GM12872 (cell line): Measurements from ENCODE around the gene BUB3.

Source experiments
- TF ChIP-seq, protein P1 (sequence below): IDR thresholded peaks from 3 replicates; pipeline ENCODE4 v1.5.1; 2011; ENCODE audit warnings: low read depth, mild to moderate bottlenecking, low read length, moderate library complexity; ENCODE audit not compliant: insufficient read depth

The BUB3 gene, protein sequence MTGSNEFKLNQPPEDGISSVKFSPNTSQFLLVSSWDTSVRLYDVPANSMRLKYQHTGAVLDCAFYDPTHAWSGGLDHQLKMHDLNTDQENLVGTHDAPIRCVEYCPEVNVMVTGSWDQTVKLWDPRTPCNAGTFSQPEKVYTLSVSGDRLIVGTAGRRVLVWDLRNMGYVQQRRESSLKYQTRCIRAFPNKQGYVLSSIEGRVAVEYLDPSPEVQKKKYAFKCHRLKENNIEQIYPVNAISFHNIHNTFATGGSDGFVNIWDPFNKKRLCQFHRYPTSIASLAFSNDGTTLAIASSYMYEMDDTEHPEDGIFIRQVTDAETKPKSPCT

DNA sequence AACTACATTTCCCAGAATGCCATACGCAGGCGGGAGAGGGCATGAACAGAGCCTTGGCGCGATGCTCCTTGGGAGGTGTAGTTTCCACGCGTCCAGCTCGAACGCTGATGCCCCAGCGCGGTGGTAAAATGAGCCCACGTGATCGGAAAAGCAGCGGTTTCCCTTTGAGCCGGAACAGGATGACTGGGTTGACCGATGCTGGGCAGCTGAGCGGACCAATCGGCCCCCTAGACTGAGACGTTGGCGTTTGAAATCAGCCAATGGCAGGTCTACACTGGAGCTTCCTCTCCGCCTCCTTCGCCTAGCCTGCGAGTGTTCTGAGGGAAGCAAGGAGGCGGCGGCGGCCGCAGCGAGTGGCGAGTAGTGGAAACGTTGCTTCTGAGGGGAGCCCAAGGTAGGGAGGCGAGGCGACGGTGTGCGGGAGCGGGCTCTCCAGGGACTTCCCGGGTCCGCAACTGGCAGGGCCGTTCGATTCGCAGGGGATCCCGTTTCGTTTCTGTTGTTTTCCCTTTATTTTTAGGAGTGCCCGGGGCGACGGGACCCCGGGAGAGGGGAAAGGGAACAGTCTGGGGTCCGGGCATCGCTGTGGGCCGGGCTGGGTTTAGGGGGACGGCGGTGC is at the start of gene BUB3:
Gene BUB3, plus strand, starts transcription at position 311 of the 619 bp plus-strand sequence. CDS start 516 bp downstream, outside the sequence.
- TF ChIP-seq, protein P1, sequence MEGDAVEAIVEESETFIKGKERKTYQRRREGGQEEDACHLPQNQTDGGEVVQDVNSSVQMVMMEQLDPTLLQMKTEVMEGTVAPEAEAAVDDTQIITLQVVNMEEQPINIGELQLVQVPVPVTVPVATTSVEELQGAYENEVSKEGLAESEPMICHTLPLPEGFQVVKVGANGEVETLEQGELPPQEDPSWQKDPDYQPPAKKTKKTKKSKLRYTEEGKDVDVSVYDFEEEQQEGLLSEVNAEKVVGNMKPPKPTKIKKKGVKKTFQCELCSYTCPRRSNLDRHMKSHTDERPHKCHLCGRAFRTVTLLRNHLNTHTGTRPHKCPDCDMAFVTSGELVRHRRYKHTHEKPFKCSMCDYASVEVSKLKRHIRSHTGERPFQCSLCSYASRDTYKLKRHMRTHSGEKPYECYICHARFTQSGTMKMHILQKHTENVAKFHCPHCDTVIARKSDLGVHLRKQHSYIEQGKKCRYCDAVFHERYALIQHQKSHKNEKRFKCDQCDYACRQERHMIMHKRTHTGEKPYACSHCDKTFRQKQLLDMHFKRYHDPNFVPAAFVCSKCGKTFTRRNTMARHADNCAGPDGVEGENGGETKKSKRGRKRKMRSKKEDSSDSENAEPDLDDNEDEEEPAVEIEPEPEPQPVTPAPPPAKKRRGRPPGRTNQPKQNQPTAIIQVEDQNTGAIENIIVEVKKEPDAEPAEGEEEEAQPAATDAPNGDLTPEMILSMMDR, result no peak

DNA sequence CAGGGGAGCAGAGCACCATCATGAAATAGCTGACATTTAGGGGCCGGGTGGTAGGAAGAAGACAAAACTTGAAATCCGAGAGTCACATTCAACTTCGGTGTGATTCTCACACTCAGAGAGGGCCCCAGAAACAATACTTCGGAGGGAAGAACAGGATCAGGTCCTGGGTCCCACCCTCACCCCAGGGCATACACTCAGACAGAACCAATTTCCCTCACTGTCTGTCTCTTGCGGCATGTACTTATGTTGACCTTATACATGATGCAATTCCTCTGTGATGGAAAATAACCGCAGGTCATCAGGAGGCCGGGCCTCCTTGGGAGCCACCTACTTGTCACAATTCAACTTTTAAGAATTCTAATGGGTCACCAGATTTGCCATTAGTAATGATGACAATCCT is 44.7 kb upstream of the BUB3 start:
- TF ChIP-seq, protein P1, result no peak

DNA sequence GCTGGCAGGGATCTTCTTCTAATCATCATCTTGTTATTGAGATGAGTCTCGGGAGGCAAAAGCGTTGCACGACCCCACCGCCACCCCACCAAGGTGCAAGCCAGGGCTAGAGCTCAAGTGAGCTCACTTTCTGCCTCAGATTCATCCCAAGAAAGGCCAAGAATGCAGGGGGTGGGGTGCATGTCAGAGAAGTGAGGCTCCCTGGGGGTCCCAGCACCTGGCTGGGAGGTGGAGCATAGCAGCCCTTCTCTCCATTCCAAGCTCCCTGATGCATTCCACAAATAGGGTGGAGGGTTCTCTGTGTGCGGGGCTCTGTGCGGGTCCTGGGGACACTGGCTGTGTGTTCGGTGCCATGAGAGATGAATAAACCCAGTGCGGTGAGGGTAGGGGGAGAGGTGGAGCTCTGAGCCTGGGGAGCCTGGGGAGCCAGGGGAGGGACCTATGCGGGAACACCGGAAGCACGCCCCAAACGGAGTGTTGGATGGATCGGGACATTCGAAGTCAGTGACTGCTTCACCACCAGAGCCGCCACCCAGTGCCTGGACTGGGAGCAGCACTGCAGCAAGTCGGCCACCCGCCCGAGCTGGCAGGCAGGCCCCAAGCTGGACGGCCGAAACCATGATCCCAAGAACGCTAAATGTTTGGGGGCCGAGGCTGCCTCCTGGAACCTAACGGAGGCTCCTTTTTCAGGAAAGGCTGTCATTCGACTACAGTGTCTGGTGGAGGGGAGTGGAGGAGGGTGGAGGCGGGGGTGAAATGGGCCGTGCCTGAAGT is 36.4 kb upstream of the BUB3 start:
- TF ChIP-seq, protein P1, result no peak

DNA sequence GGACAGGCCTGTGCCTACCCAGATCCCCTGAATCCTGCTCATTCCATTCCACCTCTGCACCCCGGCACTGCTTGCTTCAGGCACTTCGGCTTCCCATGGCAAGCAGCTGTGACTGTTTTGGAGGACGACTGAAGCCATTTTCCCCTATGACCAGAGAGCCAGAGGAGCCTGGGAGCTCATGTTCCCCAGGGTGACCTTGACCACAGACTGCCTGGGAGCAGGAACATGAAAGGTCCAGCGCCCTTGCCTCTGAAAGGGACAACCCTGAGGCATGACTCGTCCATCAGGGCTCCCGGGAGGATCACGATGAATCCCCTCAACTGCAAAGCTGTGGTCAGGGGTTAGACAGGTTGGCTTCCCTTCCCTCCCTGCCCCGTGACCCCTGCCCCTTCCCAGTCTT is 35.1 kb upstream of the BUB3 start:
- TF ChIP-seq, protein P1, result no peak

DNA sequence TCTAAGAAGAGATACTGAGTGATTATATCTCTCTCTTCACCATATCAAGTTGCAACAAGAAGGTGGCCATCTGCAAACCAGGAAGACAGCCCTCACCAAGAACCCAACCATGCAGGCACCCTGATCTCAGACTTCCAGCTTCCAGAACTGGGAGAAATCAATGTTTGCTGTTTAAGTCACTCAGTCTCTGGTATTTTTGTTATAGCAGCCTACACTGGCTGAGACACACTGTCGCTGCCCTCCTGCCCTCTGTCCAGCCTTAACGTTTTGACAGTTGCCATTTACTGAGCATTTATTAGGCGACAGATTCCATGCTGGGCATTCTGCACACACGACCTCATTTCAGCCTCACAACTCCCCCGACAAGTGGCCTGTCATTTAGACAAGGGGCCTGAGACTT is 28.0 kb upstream of the BUB3 start:
- TF ChIP-seq, protein P1, result no peak

DNA sequence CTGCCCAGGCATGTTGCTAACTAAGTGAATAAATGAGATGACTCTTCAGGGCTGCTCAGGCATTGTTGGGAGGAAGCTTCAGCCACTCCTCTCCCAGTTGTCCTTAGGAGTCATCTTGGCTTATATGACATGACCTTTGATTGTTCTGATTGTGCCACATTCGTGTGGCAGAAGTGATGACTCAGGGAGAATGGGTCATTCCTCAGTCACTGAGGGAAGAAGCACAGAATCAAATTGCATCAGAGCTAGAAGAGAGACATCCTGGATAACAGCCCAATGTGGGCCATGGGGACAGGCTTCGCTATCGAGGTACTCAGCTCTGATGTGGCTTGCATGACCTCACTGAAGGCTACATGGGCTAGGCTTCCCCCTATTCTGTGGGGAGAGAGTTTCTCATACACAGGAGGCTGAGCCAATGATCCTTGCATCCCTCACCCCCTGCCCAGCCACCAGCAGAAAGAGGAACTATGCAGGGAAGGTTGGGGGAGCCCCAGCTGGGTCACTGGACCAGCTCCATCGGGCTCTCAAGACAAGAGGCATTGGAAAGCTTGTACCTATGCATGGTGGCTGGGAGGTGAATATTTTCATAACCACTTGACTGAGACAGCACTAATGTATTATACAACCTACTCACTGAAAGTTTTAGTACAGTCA is 24.5 kb upstream of the BUB3 start:
- TF ChIP-seq, protein P1, result no peak
